Esophagus squamous epithelium (tissue), 4 donors: ENCODE data around the gene IBA57.

Experiments used
- POLR2A ChIP-seq, 4 donors: fragments of 450-650 bp; IDR thresholded peaks; one replicate each; pipeline ENCODE4 v1.6.1; 2017; ENCODE audit warnings: antibody characterized with exemption in 4 of 4, mild to moderate bottlenecking in 4 of 4, moderate library complexity in 3 of 4
- TF ChIP-seq, protein P1 (sequence below), 6 experiments: fragments of 450-650 bp in 4 of 6; fragments of 200-600 bp in 2 of 6; sonication (generic) in 2 of 6; IDR thresholded peaks; one replicate each; pipeline ENCODE4 v1.5.1; 2016 to 2019; ENCODE audit warnings: antibody characterized with exemption in 6 of 6, mild to moderate bottlenecking in 4 of 6, moderate library complexity in 4 of 6

DNA sequence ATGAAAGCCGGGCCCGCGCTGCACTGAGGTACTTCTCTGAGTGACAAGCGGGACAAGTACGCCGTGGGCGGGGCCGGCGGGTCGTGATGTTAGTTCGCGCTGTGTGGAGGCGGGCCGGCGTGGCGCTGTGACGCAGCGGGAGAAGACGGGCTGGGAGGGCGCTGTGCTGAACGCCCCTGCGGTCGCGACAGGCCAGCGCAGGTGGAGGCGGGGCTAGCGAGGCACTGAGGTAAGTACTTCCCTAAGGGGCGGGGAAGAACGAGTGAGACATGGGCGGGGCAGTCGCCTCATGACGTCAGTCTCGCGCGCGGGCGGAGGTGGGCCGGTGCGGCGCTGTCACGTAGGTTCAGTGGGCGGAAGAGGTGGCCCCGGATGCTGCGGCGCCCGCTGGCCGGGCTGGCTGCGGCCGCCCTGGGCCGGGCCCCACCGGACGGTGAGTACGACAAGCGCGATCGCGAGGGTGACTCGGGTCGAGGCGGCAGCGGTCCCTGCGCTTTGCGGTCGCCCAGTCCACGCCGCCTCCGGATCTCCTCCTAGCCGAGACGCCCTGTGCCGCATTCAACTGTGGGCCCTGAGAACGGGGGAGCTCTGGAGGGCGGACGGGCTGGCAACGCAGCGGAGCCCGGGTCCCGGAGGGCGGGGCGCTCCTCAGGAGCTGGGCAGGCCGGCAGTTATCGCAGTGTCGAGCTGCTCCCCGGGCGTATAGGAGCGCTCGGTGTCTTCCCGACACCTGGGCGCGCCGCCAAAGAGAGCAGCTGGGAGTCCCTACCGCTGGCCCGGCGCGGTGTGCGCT is 25.5 kb upstream of the IBA57 start, which contains the start of gene GUK1:
- peak in 3 of 4 donors; percentile 98 to 99 (median 99) for TF ChIP-seq POLR2A (IDR thresholded peaks at IDR 0.05)
- TF ChIP-seq, protein P1, sequence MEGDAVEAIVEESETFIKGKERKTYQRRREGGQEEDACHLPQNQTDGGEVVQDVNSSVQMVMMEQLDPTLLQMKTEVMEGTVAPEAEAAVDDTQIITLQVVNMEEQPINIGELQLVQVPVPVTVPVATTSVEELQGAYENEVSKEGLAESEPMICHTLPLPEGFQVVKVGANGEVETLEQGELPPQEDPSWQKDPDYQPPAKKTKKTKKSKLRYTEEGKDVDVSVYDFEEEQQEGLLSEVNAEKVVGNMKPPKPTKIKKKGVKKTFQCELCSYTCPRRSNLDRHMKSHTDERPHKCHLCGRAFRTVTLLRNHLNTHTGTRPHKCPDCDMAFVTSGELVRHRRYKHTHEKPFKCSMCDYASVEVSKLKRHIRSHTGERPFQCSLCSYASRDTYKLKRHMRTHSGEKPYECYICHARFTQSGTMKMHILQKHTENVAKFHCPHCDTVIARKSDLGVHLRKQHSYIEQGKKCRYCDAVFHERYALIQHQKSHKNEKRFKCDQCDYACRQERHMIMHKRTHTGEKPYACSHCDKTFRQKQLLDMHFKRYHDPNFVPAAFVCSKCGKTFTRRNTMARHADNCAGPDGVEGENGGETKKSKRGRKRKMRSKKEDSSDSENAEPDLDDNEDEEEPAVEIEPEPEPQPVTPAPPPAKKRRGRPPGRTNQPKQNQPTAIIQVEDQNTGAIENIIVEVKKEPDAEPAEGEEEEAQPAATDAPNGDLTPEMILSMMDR (IDR thresholded peaks at IDR 0.05): peak in 5 of 6 experiments; percentile 8 to 55 (median 44)
